K562 (cell line): ENCODE data around the gene GUK1. TPM values are rescaled to one million over a fixed set of nuclear protein-coding genes. Genes with fewer than 3 reads are reported as not detected.

Source experiments
- ATF6 ChIP-seq: sonication (generic); formaldehyde crosslinking; IDR thresholded peaks from 2 replicates; pipeline ENCODE4 v1.4.0; 2020; ENCODE audit warnings: mild to moderate bottlenecking, missing genetic modification reagents
- ELF1 ChIP-seq: fragments of 200-800 bp; sonication (Bioruptor generic); IDR thresholded peaks from 2 replicates; pipeline ENCODE4 v1.6.1; 2016; ENCODE audit warnings: missing genetic modification characterization, missing compliant biosample characterization
- ETS2 ChIP-seq: IDR thresholded peaks from 2 replicates; pipeline ENCODE4 v1.6.1; 2016; ENCODE audit warnings: borderline replicate concordance, missing genetic modification characterization, mild to moderate bottlenecking, moderate library complexity, missing compliant biosample characterization; ENCODE audit not compliant: poor library complexity, severe bottlenecking
- MTA2 ChIP-seq: fragments of 450-650 bp; IDR thresholded peaks from 2 replicates; pipeline ENCODE4 v1.6.1; 2016; ENCODE audit warnings: low read depth
- NEUROD1 ChIP-seq: fragments of 150-350 bp; IDR thresholded peaks from 2 replicates; pipeline ENCODE4 v1.6.1; 2014; ENCODE audit warnings: borderline replicate concordance, low read length, low read depth; ENCODE audit not compliant: partially characterized antibody
- PCBP2 ChIP-seq: fragments of 200-400 bp; formaldehyde crosslinking; IDR thresholded peaks from 2 replicates; pipeline ENCODE4 v1.6.1; 2018; ENCODE audit warnings: low read length, low read depth, mild to moderate bottlenecking, moderate library complexity; ENCODE audit not compliant: poor library complexity, severe bottlenecking
- PHF8 ChIP-seq: fragments of 200-600 bp; sonication (generic); IDR thresholded peaks from 2 replicates; pipeline ENCODE4 v1.6.1; 2012; ENCODE audit warnings: mixed run types, mild to moderate bottlenecking, inconsistent platforms, low read length, moderate library complexity, borderline replicate concordance
- RAD51 ChIP-seq: fragments of 450-650 bp; IDR thresholded peaks from 2 replicates; pipeline ENCODE4 v1.7.1; 2016; ENCODE audit warnings: low read depth, mild to moderate bottlenecking, borderline replicate concordance
- RBBP5 ChIP-seq: fragments of 200-600 bp; sonication (generic); IDR thresholded peaks from 2 replicates; pipeline ENCODE4 v1.6.1; 2012; ENCODE audit warnings: borderline replicate concordance, mild to moderate bottlenecking, low read length, control low read depth, inconsistent platforms; ENCODE audit not compliant: insufficient read depth, poor library complexity, severe bottlenecking
- RBM39 ChIP-seq: fragments of 200-400 bp; formaldehyde crosslinking; optimal IDR thresholded peaks from 2 replicates; pipeline ENCODE3; 2018; ENCODE audit warnings: low read depth, low read length
- TRIM28 ChIP-seq: fragments of 450-650 bp; IDR thresholded peaks from 2 replicates; pipeline ENCODE4 v1.6.1; 2017
- USF2 ChIP-seq: sonication (generic); formaldehyde crosslinking; IDR thresholded peaks from 2 replicates; pipeline ENCODE4 v1.5.0; 2020; ENCODE audit warnings: missing genetic modification reagents
- ZBTB2 ChIP-seq: fragments of 450-650 bp; IDR thresholded peaks from 2 replicates; pipeline ENCODE4 v1.6.1; 2016; ENCODE audit warnings: antibody characterized with exemption
- ZFP1 ChIP-seq: fragments of 450-650 bp; formaldehyde crosslinking; IDR thresholded peaks from 2 replicates; pipeline ENCODE4 v1.4.0; 2020; ENCODE audit warnings: mild to moderate bottlenecking, mixed read lengths
- ZNF224 ChIP-seq: sonication (generic); formaldehyde crosslinking; IDR thresholded peaks from 2 replicates; pipeline ENCODE4 v1.8.0; 2022; ENCODE audit warnings: mild to moderate bottlenecking, missing genetic modification reagents
- ZNF239 ChIP-seq: fragments of 250-450 bp; sonication (Bioruptor Pico); IDR thresholded peaks from 2 replicates; pipeline ENCODE4 v1.4.0; 2020; ENCODE audit warnings: mild to moderate bottlenecking
- ZNF668 ChIP-seq: fragments of 250-450 bp; sonication (Bioruptor Pico); IDR thresholded peaks from 2 replicates; pipeline ENCODE4 v1.8.0; 2022; ENCODE audit warnings: mild to moderate bottlenecking, inconsistent platforms
- polyA plus RNA-seq, 8 experiments: library from polyadenylated mRNA; depleted of rRNA in 4 of 8; stranded (reverse) in 5 of 8; unstranded in 3 of 8; fragments of >200 nt; fragmentation: Nextera tagmentation in 2 of 8; fragmentation: Illumina TruSeq in 1 of 8; extraction: Ambion mirVana in 2 of 8; extraction: Trizol in 1 of 8; gene quantifications; 2 replicates each; pipeline versions ENCODE4 v1.2.1 to v1.2.3, GENCODE V29; 2011 to 2014; ENCODE audit warnings: inconsistent platforms in 1 of 8, missing spikeins in 1 of 8
- total RNA-seq, 7 experiments: library from RNA; depleted of rRNA in 6 of 7; stranded (reverse); fragments of >200 nt in 6 of 7; fragmentation: Illumina TruSeq in 2 of 7; extraction: Trizol in 2 of 7; gene quantifications; 2 replicates each; pipeline versions ENCODE4 v1.2.1 to v1.2.3, GENCODE V29; 2011 to 2021; ENCODE audit warnings: low replicate concordance in 1 of 7
- TF ChIP-seq, protein P1 (sequence below), 2 experiments: IDR thresholded peaks; 2 replicates each; pipeline ENCODE4 v1.6.1; 2012; ENCODE audit warnings: improper control_type of control experiment in 2 of 2, low read depth in 2 of 2, low read length in 2 of 2, borderline replicate concordance in 1 of 2
- TF ChIP-seq, protein P2 (sequence below): sonication (generic); formaldehyde crosslinking; IDR thresholded peaks from 2 replicates; pipeline ENCODE4 v1.8.0; 2022; ENCODE audit warnings: missing genetic modification reagents, mild to moderate bottlenecking, moderate library complexity, borderline replicate concordance

The GUK1 gene
- total and polyA plus RNA-seq, 9 of the 15 experiments (the other 6 are each of a cell fraction or from before 2014, with no cell fraction given), result 7.0 to 331 (median 132) TPM

GRCh38 chr1:228141226-228142044 lies 1.4 kb downstream of the GUK1 start (continued):
- TF ChIP-seq RAD51 (0 out of 2 replicates have a peak, but pooled peaks have one; percentile 16), NEUROD1 (no peak), USF2 (no peak), ZNF239 (CRISPR knock-in tag) (no peak), PHF8 (no peak), TRIM28 (no peak), ZNF224 (no peak), PCBP2 (no peak), ATF6 (CRISPR knock-in tag) (no peak), ELF1 (tag) (no peak), RBM39 (no peak), ZBTB2 (0 out of 2 replicates have a peak, but pooled peaks have one; percentile 25), ZNF668 (CRISPR knock-in tag) (no peak), ETS2 (no peak), MTA2 (no peak), ZFP1 (CRISPR knock-in tag) (no peak), RBBP5 (no peak)
- TF ChIP-seq, protein P1, sequence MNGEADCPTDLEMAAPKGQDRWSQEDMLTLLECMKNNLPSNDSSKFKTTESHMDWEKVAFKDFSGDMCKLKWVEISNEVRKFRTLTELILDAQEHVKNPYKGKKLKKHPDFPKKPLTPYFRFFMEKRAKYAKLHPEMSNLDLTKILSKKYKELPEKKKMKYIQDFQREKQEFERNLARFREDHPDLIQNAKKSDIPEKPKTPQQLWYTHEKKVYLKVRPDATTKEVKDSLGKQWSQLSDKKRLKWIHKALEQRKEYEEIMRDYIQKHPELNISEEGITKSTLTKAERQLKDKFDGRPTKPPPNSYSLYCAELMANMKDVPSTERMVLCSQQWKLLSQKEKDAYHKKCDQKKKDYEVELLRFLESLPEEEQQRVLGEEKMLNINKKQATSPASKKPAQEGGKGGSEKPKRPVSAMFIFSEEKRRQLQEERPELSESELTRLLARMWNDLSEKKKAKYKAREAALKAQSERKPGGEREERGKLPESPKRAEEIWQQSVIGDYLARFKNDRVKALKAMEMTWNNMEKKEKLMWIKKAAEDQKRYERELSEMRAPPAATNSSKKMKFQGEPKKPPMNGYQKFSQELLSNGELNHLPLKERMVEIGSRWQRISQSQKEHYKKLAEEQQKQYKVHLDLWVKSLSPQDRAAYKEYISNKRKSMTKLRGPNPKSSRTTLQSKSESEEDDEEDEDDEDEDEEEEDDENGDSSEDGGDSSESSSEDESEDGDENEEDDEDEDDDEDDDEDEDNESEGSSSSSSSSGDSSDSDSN (IDR thresholded peaks at IDR 0.05; ENCODE audit: borderline replicate concordance in 1 of 2, low read depth in 2 of 2, low read length in 2 of 2), result peak in 1 of 2 experiments; percentile 36; a peak in 1 of 4 replicates
- TF ChIP-seq, protein P2, sequence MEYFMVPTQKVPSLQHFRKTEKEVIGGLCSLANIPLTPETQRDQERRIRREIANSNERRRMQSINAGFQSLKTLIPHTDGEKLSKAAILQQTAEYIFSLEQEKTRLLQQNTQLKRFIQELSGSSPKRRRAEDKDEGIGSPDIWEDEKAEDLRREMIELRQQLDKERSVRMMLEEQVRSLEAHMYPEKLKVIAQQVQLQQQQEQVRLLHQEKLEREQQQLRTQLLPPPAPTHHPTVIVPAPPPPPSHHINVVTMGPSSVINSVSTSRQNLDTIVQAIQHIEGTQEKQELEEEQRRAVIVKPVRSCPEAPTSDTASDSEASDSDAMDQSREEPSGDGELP (CRISPR knock-in tag), result peak; percentile 50; the same call in 1 of the 2 replicates
